IgD-negative memory B cell (primary cell): ENCODE results near the gene FNDC3B. TPM values are rescaled to one million over a fixed set of nuclear protein-coding genes. Genes with fewer than 3 reads are reported as not detected.
A peak's percentile ranks its signal among the peaks of the same experiment; 100 is the strongest.

Experiments
- H3K27ac Mint-ChIP-seq, 3 donors: one replicate each; pipeline ENCODE4 v1.8.0; 2020 to 2022; ENCODE audit warnings: mild to moderate bottlenecking in 3 of 3, mixed read lengths in 3 of 3, moderate library complexity in 1 of 3
- H3K27me3 Mint-ChIP-seq: one replicate; pipeline ENCODE4 v1.8.0; 2021; ENCODE audit warnings: mixed read lengths
- H3K36me3 Mint-ChIP-seq: one replicate; pipeline ENCODE4 v1.8.0; 2020; ENCODE audit warnings: mild to moderate bottlenecking, mixed read lengths
- H3K4me1 Mint-ChIP-seq, 3 donors: one replicate each; pipeline ENCODE4 v1.8.0; 2020 to 2022; ENCODE audit warnings: mixed read lengths in 3 of 3, mild to moderate bottlenecking in 1 of 3
- H3K4me3 Mint-ChIP-seq, 4 donors: one replicate each; pipeline ENCODE4 v1.8.0; 2020 to 2022; ENCODE audit warnings: mild to moderate bottlenecking in 4 of 4, mixed read lengths in 4 of 4, moderate library complexity in 3 of 4
- H3K9me3 Mint-ChIP-seq, 3 donors: one replicate each; pipeline ENCODE4 v1.8.0; 2020 to 2021; ENCODE audit warnings: mixed read lengths in 3 of 3, mild to moderate bottlenecking in 1 of 3
- polyA plus RNA-seq: library from polyadenylated mRNA; unstranded; fragments of 300-500 nt; fragmentation: Illumina TruSeq; gene quantifications from one replicate; pipeline ENCODE4 v1.2.3, GENCODE V29; 2021

Gene FNDC3B
- polyA plus RNA-seq, 1 donor from 2014 or later, result 3.5 TPM

- Mint-ChIP-seq H3K27me3 (no peaks in the 10 kb centered on the region), H3K4me3 (no peak overlapping the region), H3K4me1 (peaks cover 0 to 1% (median 0%) of the 10 kb centered on the region in 3 donors), H3K27ac (no peak overlapping the region), H3K9me3 (no peaks in the 10 kb centered on the region), H3K36me3 (no peaks in the 10 kb centered on the region)
Observed at GRCh38 chr3:172159962-172160538, 120.7 kb downstream of the FNDC3B start.

- no peaks in the 10 kb centered on the region for H3K27me3 Mint-ChIP-seq
- peaks cover 0 to 1% (median 0%) of the 10 kb centered on the region in 3 donors for H3K4me1 Mint-ChIP-seq
Observed at GRCh38 chr3:172161133-172161789, 121.9 kb downstream of the FNDC3B start.

DNA sequence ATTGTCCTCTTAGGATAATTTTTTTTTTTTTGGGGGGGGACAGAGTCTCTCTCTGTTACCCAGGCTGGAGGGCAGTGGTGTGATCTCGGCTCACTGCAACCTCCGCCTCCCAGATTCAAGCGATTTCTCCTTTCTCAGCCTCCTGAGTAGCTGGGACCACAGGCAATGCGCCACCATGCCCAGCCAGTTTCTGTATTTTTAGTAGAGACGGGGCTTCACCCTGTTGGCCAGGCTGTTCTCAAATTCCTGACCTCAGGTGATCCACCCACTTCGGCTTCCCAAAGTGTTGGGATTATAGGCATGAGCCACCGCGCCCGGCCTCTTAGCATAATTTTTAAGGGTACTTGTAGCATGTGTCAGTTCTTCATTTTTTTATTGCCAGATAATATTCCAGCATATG, 122.6 kb downstream of the FNDC3B start:
- no peaks in the 10 kb centered on the region for H3K36me3 Mint-ChIP-seq
- H3K4me3 Mint-ChIP-seq, result no peak overlapping the region
- peak overlapping the region in 1 of 3 donors; percentile 27 for H3K27ac Mint-ChIP-seq
- peaks cover 0 to 1% (median 0%) of the 10 kb centered on the region in 3 donors for H3K4me1 Mint-ChIP-seq
- no peaks in the 10 kb centered on the region for H3K27me3 Mint-ChIP-seq
- no peaks in the 10 kb centered on the region for H3K9me3 Mint-ChIP-seq

More at GRCh38 chr3:172161133-172161789, 121.9 kb downstream of the FNDC3B start:
- no peaks in the 10 kb centered on the region for H3K9me3 Mint-ChIP-seq
- H3K4me3 Mint-ChIP-seq, result no peak overlapping the region
- H3K27ac Mint-ChIP-seq, result no peak overlapping the region
- no peaks in the 10 kb centered on the region for H3K36me3 Mint-ChIP-seq

DNA sequence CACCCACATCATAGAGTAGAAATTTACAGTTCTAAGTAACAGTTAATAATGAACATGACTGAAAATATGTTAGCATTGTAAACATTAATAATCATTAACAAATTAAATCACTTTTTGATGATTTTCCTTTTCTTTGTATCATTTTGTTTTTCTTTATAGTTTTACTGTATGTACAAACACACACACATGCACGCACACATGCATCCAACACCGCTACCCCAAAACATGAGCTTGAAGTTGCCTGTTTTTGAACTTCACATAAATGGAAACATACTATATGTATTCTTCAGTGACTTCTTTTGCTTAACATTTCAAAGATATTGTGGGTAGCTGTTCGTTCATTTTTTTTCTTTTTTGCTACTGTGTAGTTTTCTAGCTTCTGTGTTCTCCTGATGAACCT, 123.9 kb downstream of the FNDC3B start:
- Mint-ChIP-seq H3K4me1 (peaks cover 0 to 1% (median 0%) of the 10 kb centered on the region in 3 donors), H3K4me3 (no peak overlapping the region), H3K9me3 (no peaks in the 10 kb centered on the region), H3K36me3 (no peaks in the 10 kb centered on the region), H3K27ac (no peak overlapping the region), H3K27me3 (no peaks in the 10 kb centered on the region)

DNA sequence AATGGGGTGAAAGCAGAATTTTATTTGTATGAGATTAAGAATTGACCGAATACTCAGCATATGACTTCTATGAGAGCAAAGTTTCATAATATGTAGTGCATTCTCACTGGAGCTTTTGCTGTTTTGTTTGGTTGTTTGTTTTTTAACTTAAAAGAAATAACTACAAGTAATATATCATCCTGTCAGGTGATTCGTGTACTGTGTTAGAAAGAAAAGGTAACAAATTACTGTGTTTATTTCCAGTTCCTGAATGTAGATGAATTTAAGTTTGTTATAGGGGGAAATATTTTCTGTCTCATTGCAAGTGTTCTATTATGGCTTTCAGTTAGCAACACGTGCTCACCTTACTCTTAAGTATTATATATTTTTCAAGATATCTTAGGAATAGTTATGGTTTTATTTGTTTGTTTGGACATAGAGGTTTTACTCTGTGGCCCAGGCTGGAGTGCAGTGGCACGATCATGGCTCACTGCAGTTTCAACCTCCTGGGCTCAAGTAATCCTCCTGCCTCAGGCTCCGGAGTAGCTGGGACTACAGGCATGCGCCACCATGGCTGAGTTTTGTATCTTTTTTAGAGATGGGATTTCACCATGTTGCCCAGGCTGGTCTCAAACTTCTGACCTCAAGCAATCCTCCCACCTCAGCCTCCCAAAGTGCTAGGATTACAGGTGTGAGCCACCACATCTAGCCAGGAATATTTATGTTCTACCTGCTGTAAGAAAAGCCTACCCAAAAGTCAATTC, 125.4 kb downstream of the FNDC3B start:
- Mint-ChIP-seq H3K27ac (no peak overlapping the region), H3K36me3 (no peaks in the 10 kb centered on the region), H3K27me3 (no peaks in the 10 kb centered on the region), H3K4me1 (peaks cover 0 to 1% (median 0%) of the 10 kb centered on the region in 3 donors), H3K4me3 (no peak overlapping the region), H3K9me3 (no peaks in the 10 kb centered on the region)

GRCh38 chr3:172166261-172166660, 126.9 kb downstream of the FNDC3B start:
- Mint-ChIP-seq H3K27me3 (no peaks in the 10 kb centered on the region), H3K4me1 (no peaks in the 10 kb centered on the region), H3K27ac (no peak overlapping the region), H3K36me3 (no peaks in the 10 kb centered on the region), H3K4me3 (no peak overlapping the region), H3K9me3 (no peaks in the 10 kb centered on the region)

DNA sequence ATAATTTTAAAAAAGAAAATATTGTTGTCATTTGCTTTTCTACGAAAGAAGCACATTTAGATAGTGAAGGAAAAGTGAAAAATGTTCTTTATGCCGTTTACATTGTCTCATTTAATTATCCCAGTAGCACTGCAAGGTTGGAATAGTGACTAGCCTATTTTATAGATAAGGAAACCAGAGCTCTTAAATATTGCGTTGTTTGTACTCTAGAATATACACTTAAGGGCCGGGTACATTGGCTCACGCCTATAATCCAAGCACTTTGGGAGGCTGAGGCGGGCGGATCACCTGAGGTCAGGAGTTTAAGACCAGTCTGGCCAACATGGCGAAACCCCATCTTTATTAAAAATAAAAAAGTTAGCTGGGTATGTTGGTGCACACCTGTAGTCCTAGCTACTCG, 127.5 kb downstream of the FNDC3B start:
- no peaks in the 10 kb centered on the region for H3K27me3 Mint-ChIP-seq
- no peak overlapping the region for H3K27ac Mint-ChIP-seq
- no peaks in the 10 kb centered on the region for H3K4me1 Mint-ChIP-seq
- no peaks in the 10 kb centered on the region for H3K36me3 Mint-ChIP-seq
- H3K4me3 Mint-ChIP-seq, result no peak overlapping the region
- H3K9me3 Mint-ChIP-seq, result no peaks in the 10 kb centered on the region

GRCh38 chr3:172167892-172168648, 128.7 kb downstream of the FNDC3B start:
- H3K4me1 Mint-ChIP-seq, result no peaks in the 10 kb centered on the region
- H3K4me3 Mint-ChIP-seq, result no peak overlapping the region
- no peak overlapping the region for H3K27ac Mint-ChIP-seq
- no peaks in the 10 kb centered on the region for H3K9me3 Mint-ChIP-seq
- no peaks in the 10 kb centered on the region for H3K27me3 Mint-ChIP-seq
- no peaks in the 10 kb centered on the region for H3K36me3 Mint-ChIP-seq

DNA sequence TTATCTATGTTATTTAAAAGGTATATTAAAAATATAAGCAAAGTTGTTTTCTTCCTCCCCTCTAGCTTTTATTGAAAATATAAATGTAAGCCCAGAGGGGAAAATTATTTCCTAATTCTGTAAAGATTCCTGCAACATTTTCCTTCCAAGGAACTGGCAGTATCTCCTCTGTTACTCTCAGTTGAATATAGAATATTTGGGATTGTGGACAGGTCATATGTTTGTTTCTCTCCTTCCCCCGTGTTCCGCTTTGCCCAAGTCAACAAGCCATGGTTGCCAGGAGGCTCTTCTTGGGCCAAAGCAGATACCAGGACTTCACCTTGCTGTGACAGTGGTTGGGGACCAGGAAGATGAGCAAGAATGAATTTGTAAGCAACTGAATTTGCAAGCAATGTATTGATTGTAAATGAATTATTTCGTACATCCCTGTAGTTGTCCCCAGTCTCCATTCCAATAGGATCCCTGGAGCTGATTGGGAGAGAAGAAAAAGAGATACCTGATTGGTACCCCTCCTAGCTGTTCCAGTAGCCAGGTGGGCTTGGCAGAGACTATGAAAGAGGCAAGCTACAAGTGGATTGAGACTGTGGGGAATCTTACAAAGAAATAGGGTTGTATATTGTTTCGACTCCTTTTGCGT, 130.8 kb downstream of the FNDC3B start:
- Mint-ChIP-seq H3K27ac (no peak overlapping the region), H3K4me1 (peaks cover 0 to 2% (median 0%) of the 10 kb centered on the region in 3 donors), H3K4me3 (no peak overlapping the region), H3K27me3 (no peaks in the 10 kb centered on the region), H3K36me3 (no peaks in the 10 kb centered on the region), H3K9me3 (no peaks in the 10 kb centered on the region)

DNA sequence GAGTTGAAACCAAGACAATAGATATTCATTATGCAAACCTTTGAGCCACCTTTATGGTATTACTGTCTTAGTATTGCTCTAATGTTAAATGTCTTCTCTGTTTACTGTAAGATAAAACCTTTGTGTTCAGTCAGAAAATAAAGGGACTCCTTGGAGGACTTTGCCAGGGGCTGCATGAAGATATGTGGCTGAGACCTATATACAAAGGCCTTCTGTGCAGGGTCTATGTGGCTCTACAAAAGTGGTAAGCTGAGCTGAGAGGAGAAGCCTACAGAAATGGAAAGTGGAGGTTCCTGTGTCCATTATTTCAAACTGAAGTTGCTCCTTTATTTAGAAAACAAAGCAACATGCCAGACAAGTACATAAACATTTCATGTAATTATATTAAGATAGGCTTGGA, 131.5 kb downstream of the FNDC3B start:
- Mint-ChIP-seq H3K27me3 (no peaks in the 10 kb centered on the region), H3K27ac (no peak overlapping the region), H3K4me1 (peaks cover 0 to 2% (median 0%) of the 10 kb centered on the region in 3 donors), H3K4me3 (no peak overlapping the region), H3K36me3 (no peaks in the 10 kb centered on the region), H3K9me3 (no peaks in the 10 kb centered on the region)

DNA sequence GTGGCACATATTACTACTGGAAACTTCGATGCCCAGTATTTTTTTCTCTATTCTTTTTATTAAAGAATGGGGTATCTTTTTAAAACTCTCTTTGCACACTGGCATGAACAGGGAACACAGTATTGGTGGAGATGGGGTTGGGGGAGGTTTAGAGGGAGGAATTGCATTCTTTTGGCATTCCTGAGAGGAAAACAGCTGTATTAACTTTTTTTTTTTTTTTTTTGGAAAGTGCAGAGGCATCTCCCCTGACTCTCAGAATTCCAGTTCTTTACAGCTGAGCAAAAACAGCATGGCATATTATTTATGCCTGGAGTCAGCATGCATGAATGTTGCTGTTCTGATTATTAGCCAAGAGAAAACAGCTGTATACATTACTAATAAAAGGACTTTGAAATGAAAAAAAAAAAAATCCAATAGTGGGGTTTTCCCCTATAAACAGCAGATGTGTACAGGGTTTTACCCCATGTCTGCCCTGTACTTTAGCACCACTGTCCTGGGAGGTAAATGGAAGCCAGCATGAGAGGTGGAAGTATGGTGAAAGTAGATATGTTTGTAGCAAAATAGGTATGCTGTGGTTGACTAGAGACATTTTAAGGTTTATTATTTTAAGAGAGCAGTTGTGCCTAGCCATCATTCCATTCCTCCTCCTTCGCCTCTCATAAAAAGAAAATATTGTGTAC, 132.2 kb downstream of the FNDC3B start:
- H3K9me3 Mint-ChIP-seq, result no peaks in the 10 kb centered on the region
- H3K27ac Mint-ChIP-seq, result no peak overlapping the region
- peaks cover 0 to 2% (median 0%) of the 10 kb centered on the region in 3 donors for H3K4me1 Mint-ChIP-seq
- H3K36me3 Mint-ChIP-seq, result peaks cover 1% of the 10 kb centered on the region
- H3K4me3 Mint-ChIP-seq, result no peak overlapping the region
- no peaks in the 10 kb centered on the region for H3K27me3 Mint-ChIP-seq

GRCh38 chr3:172173316-172174254, 134.2 kb downstream of the FNDC3B start:
- no peaks in the 10 kb centered on the region for H3K27me3 Mint-ChIP-seq
- H3K4me1 Mint-ChIP-seq, result peaks cover 0 to 2% (median 0%) of the 10 kb centered on the region in 3 donors
- peaks cover 9% of the 10 kb centered on the region for H3K36me3 Mint-ChIP-seq
- H3K9me3 Mint-ChIP-seq, result peaks cover 0 to 2% (median 0%) of the 10 kb centered on the region in 3 donors
- no peak overlapping the region for H3K27ac Mint-ChIP-seq
- no peak overlapping the region for H3K4me3 Mint-ChIP-seq

GRCh38 chr3:172174513-172175253, 135.3 kb downstream of the FNDC3B start:
- no peak overlapping the region for H3K27ac Mint-ChIP-seq
- H3K9me3 Mint-ChIP-seq, result peaks cover 0 to 2% (median 0%) of the 10 kb centered on the region in 3 donors
- peaks cover 0 to 2% (median 0%) of the 10 kb centered on the region in 3 donors for H3K4me1 Mint-ChIP-seq
- peaks cover 9% of the 10 kb centered on the region for H3K36me3 Mint-ChIP-seq
- H3K4me3 Mint-ChIP-seq, result no peak overlapping the region
- no peaks in the 10 kb centered on the region for H3K27me3 Mint-ChIP-seq
